ENCODE results near the gene PRKAG2.
"Not testable (repeated sequence)": the region's sequence is repeated elsewhere in the genome, so short reads cannot be mapped to it uniquely, and the experiment has no call there.

PRKAG2 gene

DNA sequence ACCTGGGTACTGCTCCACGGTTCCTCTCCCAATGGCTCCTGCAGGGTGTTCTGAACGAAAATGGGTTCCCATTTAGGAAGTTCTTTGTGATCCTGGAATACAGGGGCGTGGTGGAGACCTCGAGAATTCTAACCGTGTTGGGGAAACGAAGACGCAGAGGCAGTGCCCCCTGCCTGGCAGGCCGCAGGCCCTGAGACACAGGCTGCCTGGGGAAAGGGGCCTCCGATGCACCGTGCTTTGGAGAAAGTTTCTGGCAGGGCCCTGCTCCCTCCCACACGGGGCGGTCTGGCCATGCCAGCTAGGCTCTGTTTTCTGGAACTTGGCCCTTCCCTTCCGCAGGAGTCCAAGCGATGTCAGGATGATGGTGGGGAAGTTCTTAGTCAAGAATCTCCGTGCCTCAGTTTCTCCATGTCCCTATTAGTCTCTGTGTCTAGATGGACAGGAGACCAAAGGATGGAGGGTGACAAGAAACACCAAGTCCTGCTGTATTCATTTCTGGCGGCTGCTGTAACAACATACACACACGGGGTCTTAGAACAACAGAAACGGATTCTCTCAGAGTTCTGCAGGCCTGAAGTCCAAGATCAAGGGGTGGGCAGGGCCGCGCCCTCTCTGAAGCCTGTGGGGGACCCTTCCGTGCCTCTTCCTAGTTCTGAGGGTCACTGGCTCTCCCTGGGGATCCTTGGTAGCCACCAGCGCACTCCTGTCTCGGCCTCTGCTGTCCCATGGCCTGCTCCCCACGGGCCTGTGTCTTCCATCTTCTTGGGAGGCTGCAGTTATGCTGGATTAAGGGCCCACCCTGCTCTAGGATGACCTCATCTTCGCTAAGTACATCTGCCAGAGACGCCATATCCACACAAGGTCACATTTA, 27.7 kb downstream of the PRKAG2 start:
- DNase-seq, result no peak

DNA sequence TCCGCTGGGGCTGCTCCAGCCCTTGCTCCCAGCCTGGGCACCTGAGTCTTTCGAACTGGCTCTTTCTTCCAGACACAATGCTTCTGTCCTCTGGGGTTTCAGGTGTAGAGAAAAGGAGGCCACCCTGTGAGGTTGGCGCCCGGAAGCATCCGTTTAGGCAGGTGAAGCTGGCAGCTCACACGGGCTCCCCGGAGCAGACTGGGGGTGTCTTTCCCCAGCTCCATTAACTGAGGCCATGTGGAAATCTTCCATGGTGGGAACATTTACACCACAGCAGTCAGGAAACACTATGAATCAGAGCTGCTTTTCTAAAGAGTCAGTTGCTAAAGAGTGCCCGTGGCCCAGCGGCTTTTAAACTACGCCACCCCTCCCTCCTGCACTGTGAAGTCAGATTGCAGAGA, 29.2 kb downstream of the PRKAG2 start:
- DNase-seq, result no peak

DNA sequence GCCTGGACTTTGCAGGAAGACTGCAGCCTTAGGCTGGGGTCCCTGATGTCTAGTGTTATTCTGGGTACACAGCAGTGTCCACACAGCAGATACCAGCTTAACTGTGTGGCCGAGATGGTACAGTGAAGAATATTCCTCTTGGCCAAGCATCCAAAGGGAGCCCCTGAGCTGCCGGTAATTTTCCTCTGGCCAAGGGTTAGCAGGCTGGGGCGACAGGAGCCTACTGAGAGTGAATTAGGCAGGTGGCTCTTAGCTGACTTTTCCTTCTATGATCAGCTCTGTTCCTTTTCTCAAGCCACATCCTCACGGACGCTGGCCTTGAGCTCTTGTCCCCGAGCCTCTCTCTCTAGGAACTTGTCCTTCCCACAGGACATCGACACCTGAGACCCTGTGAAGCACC, 29.8 kb downstream of the PRKAG2 start:
- no peak for DNase-seq

DNA sequence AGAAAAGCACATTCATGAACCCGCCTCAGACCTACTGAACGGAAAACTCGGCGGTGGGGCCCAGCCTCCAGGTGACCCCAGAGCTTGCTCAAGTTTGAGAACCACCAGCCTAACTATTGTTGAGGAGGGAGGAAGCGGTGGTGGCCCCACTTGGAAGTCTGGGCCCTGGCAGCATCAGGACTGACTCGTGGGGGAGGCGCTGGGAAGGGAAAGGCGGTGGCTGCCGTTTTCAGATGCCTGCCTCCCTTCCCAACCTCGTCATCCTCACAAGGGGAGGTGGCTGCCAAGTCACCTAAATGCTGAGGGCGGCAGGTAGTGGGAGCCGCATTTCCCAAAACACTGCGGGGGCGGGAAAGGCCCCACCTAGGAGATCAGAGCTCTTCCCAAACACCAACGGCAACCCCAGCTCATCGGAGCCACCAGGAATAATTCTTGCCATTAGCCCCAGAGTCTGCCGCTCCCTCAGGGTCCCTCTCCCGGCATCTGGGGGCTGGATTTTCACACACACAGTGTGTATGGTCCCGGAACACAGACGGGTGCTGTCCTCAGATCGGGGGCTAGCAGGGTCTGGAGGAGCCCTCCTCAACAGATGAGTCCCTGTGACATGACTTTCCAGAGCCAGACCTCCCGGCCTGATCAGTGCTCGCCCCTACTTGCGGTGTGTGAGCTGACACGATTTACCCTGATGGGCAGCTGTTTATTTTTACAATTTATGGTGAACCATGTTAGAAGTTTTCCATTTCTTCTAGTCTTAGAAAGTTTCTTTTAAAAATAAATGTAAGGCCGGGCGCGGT, 31.3 kb downstream of the PRKAG2 start:
- DNase-seq, result no peak

DNA sequence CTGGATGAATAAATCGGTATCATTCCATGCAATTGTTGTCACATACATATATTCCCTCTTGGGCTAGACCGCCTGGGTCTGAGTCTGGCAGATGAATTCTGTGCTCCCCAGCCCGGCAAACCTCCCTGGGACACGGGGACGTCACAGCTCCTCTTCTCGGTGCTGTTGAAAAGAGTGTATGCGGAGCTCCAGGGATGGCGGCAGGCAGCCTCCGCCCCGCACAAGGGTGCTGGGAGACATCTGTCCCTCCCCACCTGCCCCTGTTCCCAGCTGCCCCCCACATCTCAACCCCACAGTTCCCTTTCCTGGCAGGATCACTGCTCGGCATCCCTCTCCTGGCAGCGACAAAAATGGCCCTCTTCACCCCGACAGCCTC, 32.1 kb downstream of the PRKAG2 start:
- DNase-seq, result no peak

DNA sequence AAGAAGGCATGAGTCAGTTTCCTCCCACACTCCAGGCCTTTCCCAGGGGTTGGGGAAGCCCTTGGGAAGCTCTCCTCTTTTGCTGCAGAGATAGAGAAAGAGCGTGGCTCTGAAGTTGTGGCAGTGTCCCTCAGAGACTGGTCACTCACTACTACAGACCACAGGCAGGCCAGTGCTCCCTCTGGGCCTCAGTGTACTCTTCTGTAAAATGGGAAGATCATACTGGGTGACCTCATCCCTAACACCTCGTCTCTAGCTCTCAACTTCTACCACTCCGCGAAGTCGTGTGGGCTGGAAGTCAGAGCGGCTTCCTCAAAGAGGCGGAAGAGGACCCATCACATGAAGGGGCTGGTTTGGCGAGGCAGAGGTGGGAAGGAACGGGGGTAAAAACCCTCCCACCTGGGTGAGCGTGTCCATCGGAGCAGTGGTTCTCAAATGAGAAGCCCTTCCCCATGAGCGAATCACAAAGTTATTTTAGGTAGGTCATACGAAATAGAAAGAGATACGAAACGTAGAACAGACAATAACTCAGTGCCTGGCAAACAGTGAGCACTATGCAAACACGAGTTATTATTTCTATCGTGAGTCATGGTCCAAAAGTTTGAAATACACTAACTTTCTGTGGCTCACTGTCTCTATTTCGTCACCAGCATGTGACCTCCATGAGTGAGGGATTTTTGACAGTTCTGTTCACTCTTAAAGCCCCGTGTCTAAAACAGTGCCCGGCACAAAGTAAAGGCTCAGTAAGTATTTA, 32.7 kb downstream of the PRKAG2 start:
- no peak for DNase-seq

DNA sequence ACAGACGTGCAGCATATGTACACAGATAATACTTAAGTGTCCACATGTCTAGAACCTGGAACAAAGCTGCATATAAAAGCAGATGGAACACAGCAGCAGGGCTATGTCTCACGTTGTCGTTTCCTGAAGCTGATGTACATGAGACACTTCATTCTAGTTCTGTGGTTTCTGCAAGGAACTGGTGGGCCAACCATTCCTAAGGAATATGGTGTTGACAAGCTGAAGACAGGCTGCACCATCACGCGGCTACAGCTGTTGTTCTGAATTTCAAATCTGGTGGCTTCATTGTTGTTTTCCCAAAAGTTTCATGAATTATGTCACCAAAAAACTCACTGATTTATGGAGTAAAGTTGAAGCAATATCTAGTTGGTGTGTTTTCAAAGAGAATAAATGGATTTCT, 33.7 kb downstream of the PRKAG2 start:
- no peak for DNase-seq

DNA sequence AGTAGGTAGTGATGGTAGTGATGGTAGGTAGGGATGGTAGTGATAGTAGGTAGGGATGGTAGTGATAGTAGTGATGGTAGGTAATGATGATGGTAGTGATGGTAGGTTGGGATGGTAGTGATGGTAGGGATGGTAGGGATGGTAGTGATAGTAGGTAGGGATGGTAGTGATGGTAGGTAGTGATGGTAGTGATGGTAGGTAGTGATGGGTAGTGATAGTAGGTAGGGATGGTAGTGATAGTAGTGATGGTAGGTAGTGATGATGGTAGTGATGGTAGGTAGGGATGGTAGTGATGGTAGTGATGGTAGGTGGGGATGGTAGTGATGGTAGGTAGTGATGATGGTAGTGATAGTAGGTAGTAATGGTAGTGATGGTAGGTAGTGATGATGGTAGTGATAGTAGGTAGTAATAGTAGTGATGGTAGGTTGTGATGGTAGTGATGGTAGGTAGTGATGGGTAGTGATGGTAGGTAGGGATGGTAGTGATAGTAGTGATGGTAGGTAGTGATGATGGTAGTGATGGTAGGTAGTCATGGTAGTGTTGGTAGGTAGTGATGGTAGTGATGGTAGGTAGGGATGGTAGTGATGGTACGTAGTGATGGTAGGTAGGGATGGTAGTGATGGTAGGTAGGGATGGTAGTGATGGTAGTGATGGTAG, 35.4 kb downstream of the PRKAG2 start:
- not testable (repeated sequence) for DNase-seq

DNA sequence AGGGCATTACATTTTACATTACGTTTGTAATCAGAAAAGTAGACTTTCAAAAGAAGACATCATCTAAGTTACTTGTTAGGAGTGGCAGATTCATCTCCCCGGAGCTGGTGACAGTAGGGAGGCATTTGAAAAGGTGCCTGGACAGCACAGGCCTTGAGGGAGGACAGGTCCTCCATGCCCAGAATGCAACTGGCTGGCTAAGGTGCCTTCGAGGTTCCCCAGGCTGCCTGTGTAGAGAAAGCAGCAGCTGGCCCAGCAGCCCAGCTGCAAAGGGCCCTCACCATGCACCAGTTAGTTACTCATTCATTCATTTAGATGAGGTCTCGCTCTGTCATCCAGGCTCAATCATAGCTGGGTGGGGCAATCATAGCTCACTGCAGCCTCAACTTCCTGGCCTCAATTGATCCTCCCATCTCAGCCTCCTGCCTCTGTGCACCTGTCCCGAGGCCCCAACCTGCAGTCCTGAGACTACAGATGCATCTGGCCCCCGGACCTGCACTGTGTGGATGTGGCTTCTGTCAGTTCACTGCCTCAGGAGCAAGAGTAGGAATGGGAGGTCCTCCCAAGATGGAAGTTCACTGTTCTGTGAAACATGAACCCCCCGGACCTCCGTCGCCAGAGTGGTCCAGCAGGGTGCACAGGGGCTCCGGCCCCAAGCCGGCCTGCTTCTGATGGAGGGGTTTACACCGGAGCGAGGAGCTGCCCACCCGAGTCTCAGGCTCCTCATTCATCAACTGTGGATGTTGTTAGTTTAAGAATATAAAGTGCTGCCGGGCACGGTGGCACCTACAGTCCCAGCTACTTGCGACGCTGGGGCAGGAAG, 36.6 kb downstream of the PRKAG2 start:
- DNase-seq, result no peak

DNA sequence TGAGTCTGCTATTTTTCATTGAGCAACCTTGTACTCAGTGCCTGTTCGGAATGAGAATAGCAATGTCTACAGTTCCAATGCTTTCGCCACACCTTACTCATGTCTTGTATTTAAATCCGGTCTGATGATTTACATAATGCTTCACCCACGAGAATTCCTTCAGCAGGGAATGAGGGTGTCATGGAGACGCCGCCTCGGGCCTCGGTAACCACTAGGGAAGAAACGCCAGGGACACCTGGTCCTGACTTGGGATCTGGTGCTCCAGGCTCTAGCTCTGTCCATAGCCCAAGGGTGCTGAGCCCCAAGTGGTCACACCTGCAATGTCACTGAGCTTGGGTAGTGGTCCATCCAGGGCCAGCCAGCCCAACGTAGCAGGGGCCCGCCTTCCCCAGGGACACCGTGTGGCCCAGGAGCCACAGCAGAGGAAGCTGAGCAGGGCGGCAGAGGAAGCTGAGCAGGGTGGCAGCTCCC, 37.4 kb downstream of the PRKAG2 start:
- DNase-seq, result no peak

DNA sequence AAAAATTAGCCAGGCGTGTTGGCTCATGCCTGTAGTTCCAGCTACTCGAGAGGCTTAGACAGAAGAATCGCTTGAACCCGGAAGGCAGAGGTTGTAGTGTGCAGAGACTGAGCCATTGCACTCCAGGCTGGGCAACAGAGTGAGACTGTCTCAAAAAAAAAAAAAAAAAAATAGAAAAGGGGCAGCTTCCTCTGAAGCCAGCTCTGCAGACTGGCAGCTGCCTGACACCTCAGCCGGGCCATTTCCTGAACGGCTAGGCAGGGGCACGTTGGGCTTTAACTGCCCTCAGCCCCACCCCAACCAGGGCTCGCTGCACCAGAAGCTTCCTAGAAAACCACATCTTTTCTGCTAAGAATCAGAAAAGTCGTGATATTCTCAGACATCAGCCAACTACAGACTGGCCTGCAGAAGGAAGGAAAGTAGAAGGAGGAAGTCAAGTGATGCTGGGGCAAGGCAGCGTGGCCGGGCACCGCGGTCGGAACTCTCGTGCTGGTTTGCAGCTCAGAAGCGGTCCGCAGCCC, 38.0 kb downstream of the PRKAG2 start:
- DNase-seq, result no peak

DNA sequence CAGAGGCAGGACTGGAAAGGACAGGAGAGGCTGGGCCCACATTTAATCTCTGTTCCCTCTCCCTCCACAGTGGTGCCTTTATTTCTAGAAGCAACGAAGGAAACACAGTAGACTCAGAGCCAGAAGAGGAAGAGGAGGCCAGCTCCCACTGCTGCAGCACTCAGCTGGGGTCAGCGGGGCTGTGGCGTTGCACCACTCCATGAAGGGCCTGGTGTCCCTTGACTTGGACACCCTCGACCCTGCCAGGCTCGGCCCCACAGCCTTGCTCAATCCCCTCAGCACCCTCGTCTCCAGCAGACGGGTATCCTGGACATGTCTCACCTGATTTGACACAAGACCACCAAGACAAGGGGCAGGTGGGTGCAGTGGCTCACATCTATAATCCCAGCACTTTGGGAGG, 38.8 kb downstream of the PRKAG2 start:
- no peak for DNase-seq

DNA sequence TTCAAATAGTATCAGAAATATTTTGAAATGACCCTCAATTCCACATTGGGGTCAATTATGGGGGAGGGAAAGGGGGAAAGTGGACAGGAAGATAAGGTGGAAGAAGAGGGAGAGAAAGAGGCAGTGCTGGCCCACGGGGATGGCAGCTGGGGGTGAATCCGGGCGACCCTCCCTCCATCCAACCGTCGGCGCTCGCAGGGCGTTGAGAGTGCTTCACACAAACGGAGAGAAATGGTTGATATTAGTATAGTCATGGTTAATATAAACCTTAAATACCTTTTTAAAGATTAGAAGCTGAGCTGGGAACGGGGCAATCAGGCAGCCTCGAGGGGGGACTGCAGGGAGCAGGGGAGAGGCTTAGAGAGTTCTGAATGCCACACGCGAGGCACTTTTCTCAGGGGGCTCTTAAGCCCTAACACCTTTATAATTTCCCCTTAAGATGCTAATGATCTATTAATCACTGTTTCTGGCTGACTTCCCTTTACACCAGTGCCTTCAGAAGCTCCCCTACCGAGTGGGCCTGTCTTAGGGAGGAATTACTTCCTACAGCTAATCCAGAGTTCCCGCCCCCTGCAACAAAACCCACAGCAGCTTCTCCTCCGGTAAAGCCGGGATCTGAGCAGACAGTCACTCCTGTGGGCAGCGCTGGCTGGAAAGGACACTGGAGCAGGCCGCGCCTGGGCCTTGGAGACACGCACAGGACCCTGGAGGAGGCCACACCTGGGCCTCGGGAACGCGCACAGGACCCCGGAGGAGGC, 39.5 kb downstream of the PRKAG2 start:
- no peak for DNase-seq

DNA sequence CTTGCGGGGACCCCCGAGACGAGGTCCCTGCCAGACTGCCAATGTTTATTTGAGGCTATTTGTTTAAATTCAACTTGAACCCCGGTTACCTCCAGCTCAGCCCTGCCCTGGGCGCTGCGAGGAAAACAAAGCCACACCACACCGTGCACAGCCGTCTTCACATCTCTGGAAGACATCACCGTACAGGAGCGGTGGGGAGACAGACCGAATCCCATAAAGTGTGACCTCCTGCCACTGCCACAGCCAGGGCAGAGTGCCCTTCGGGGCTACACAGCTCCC, 40.0 kb downstream of the PRKAG2 start:
- no peak for DNase-seq

DNA sequence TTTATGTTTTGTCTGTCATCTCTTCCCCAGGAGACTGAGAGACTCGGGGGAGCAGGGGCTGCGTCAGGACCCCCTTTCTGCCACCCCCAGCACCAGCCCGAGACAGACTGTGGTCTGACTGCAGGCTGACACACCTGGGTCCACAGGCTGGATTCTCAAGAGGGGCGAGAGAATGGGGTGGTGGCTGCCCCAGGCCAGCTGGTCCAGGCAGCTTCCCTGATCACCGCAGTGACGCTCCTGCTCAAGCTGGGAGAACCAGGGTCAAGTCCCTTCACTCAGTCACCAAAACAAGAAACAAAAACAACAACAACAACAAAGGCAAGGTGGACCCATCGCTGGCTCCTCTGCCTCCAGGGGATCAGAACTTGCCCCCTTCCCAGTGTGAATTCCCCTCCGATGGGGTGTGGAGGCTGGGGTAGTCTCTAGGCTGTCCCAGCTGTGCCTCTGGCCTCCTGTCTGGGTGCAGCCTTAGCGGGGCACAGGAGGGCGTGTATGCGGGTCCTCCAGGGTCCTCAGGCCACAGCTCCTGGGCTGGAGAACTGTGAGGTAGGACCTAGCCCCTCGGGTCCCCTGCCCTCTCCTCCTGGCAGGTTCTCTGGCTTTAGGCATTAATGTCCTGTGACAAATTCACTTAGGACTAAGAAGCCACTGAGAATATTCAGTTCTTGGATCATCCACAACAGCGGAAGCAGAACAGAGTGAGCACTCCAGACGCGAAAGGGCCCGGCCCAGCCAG, 40.6 kb downstream of the PRKAG2 start:
- no peak for DNase-seq

DNA sequence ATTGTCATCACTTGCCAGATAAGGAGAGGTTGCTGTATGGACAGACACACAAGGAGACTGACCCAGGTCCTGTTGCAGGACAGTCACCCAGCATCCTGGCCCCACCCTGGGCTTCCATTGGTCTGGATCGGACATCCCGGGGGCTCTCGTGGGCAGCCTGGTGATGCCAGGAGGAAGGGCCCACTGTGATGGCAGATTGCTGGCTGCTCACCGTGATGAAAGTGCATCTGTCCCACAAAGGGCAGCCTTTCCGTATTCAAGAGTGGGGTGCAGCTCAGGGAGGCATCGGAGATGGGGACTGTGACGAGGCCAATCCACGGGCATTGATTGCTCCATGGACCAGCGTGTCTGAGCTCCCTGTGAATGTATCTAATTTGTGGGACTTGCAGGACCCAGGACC, 41.3 kb downstream of the PRKAG2 start:
- no peak for DNase-seq

DNA sequence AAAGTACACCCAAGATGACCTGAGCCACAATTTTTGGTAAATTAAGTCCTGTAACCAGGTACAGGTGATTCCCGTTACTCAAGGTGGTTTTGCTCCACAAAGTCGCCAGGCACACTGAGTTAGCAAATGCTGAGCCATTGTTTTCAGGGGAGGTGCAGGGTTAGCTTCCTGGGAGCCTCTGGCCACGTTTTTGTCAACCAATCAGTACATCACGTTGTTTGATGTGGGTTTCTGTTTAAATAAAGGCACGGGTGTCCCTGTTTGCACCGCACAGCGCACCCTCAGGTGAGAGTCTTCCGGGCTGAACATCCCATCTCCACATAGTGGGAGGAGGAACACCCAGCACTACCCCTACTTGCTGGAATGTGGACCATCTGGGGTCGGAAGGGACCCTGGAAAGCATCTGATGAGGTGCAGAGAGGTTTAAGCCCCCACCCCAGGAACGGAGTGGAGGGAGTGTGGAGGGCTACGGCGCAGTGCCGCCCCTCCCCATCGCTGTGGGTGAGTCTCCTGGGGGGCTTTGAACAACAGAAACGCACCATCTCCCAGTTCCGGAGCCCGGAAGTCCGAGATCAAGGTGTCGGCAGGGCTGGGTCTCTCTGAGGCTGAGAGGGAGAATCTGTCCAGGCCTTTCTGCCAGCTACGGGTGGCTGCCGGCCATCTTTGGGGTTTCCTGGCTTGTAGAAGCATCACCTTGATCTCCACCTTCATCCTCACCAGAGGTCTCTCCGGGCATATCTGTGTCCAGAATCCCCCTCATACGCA, 42.5 kb downstream of the PRKAG2 start:
- no peak for DNase-seq

DNA sequence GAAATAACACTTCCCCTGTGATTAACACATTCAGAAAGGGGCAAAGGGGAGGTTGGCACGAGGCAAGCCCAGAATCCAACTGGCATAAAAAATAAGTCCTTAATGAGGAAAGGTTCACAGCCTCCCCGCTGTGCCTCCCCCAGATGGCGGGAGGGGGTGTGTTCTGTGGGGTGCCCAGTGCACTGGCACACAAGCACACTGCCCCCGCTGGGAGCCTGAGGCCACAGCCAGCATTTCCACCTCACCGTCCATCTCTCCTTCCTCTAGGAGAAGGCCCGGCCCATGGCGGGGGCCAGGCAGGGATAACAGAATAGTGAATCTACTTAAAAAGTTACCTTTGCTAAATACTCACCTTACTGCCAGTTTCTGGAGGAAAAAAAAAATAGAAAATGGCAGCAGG, 43.2 kb downstream of the PRKAG2 start:
- DNase-seq, result no peak

DNA sequence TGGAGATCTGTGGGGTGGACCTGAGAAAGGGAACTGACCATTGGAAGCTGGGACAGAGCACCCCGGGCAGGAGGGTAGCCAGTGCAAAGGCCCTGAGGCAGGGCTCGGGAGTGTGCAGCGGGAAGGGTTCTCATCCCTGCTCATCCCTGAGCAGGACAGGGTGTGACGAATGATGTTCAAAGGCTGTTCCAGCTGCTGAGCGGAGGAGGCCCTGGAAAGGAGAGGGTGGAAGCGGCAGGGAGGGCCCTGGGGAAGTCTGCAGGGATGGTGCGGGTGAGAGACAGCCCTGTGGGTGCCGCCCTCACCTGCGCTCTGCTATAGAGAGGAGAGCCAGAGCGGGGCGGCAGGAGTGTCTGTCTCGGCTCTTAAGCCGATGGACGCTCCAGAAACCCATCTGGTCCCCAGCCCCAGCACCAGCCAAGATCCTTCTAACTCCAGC, 43.7 kb downstream of the PRKAG2 start:
- DNase-seq, result no peak

DNA sequence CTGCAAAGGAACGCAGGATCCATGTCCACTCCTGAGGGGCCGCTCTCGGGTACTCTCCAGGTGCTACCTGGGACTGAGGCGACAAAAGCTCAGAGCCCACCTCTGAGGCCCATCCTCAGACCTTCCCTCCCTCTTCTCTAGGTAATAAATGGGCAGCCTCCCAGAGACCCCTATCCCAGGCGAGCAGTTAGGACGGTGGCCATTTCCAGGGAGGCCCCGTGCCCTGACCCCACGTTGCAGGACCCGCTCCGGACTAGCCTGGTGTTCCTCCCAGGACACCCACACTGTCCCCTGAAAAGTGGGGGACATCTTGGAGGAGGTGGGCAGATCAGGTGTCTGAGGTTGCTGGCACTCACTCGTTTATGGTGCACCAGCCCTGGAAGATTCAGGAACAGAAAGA, 44.3 kb downstream of the PRKAG2 start:
- no peak for DNase-seq
